AG04450 (cell line): Measurements from ENCODE around the gene OR5B21. TPM values are rescaled to one million over a fixed set of nuclear protein-coding genes. Genes with fewer than 3 reads are reported as not detected.

ENCODE experiments used
- CTCF ChIA-PET: fragments of 300-600, 350-600 bp; formaldehyde crosslinking; extraction: SDS; loops from one replicate; lab custom pipeline; 2022; ENCODE audit warnings: antibody characterized with exemption, inconsistent platforms; lab: Charles Lee
- POLR2A ChIA-PET: fragments of 350-600 bp; formaldehyde crosslinking; extraction: SDS; loops from one replicate; lab custom pipeline; 2021; ENCODE audit warnings: antibody characterized with exemption, inconsistent platforms; lab: Yijun Ruan, JAX
- DNase-seq: peaks from one replicate; pipeline ENCODE4 v3.0.0-alpha.2; 2011; ENCODE audit warnings: low read depth, low spot score
- H3K27ac ChIP-seq: one replicate; pipeline ENCODE4 v1.5.1; 2012; ENCODE audit warnings: low read depth, low read length, control low read depth
- H3K27me3 ChIP-seq: one replicate; pipeline ENCODE4 v1.6.0; 2012; ENCODE audit warnings: low read length; ENCODE audit not compliant: control insufficient read depth, insufficient read depth
- H3K4me3 ChIP-seq: 2 replicates; pipeline ENCODE4 v1.5.1; 2011; ENCODE audit warnings: mild to moderate bottlenecking, low read depth, low read length, control low read depth
- H3K9me3 ChIP-seq: 2 replicates; pipeline ENCODE4 v1.5.1; 2012; ENCODE audit warnings: low read length; ENCODE audit not compliant: control insufficient read depth, insufficient read depth
- polyA plus RNA-seq: library from polyadenylated mRNA; depleted of rRNA; stranded (reverse); fragments of >200 nt; gene quantifications from 2 replicates; pipeline ENCODE4 v1.2.3, GENCODE V29; 2011
- TF ChIP-seq, protein P1 (sequence below): IDR thresholded peaks from 2 replicates; pipeline ENCODE4 v1.5.1; 2011; ENCODE audit warnings: low read depth, low read length, control low read depth, inconsistent platforms

Gene OR5B21
- polyA plus RNA-seq, 1 experiment = not detected

DNA sequence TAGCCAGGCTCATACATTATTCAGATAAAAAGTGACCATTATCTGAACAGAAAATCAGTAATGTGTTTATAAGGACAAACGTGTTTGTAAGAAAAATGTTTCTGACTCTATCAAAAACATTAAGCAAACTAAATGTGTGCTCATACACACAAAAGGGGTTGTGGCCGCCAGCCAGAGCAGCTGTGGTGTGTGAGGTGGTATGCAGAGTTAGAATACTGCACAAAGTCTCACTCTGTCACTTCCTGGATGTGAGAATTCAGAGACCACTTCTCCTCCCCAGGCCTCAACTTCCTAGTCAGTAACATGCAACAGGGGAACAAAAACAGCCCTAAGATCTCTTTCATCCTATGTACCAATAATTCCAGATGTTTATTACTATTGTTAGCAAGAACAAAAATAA is 9.4 kb downstream of the OR5B21 start:
- H3K27me3 ChIP-seq = no peaks in the 10 kb centered on the region
- no peaks in the 10 kb centered on the region for H3K9me3 ChIP-seq
- no peak overlapping the region for H3K27ac ChIP-seq
- TF ChIP-seq, protein P1, sequence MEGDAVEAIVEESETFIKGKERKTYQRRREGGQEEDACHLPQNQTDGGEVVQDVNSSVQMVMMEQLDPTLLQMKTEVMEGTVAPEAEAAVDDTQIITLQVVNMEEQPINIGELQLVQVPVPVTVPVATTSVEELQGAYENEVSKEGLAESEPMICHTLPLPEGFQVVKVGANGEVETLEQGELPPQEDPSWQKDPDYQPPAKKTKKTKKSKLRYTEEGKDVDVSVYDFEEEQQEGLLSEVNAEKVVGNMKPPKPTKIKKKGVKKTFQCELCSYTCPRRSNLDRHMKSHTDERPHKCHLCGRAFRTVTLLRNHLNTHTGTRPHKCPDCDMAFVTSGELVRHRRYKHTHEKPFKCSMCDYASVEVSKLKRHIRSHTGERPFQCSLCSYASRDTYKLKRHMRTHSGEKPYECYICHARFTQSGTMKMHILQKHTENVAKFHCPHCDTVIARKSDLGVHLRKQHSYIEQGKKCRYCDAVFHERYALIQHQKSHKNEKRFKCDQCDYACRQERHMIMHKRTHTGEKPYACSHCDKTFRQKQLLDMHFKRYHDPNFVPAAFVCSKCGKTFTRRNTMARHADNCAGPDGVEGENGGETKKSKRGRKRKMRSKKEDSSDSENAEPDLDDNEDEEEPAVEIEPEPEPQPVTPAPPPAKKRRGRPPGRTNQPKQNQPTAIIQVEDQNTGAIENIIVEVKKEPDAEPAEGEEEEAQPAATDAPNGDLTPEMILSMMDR = no peak
- CTCF ChIA-PET = interaction anchor here (1.0 kb wide), 1 partner anchor 25 kb away, joined by 4 read pairs; no protein-coding TSS in a partner anchor
- DNase-seq = no peak
- H3K4me3 ChIP-seq = no peak overlapping the region
- POLR2A ChIA-PET = no interaction called here

DNA sequence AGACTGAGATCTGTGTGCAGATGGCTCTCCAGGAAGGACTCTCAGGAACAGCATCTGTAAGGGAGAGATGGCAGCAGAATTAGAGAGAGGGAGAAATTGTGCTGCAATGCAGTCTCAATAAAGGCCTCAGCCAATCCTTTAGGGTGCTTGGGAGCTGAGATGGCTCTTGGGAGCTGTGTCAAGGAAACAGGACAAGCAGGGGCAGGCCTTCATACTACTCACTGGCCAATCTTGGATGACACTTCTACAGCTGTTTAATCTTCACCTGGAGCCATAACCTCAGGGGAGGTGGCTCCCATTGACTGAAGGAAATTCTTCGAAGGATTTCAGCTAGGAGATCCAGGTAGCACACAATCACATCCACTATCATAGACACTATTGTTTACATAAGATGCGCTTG is 10.0 kb downstream of the OR5B21 start:
- no peak for DNase-seq
- Histone ChIP-seq H3K27me3 (no peaks in the 10 kb centered on the region), H3K9me3 (no peaks in the 10 kb centered on the region), H3K4me3 (no peak overlapping the region), H3K27ac (no peak overlapping the region)
- CTCF ChIA-PET = interaction anchor here (1.0 kb wide), 1 partner anchor 26 kb away, joined by 4 read pairs; no protein-coding TSS in a partner anchor
- POLR2A ChIA-PET = no interaction called here
- TF ChIP-seq, protein P1 = no peak

DNA sequence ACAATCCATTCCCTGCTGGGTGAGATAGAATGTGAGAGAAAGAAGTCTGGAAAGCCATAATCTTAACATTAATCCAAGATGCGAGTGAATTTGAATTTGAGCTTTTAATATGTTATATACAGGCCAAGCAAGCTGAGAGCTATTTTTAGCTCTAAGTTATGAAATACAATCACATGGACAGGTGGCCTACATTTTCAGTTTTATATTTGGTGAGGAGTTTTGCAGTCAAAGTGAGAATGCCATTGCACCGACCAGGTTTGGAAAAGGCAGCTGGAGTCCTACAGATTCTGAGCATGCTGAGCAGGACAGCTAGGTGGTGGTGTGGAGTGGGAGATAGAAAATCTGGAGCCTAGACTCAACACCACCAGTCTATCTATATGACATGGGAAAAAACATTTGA is 12.0 kb downstream of the OR5B21 start:
- no peak for DNase-seq
- Histone ChIP-seq H3K27ac (no peak overlapping the region), H3K4me3 (no peak overlapping the region), H3K9me3 (no peaks in the 10 kb centered on the region), H3K27me3 (no peaks in the 10 kb centered on the region)
- ChIA-PET POLR2A (interaction anchor here (1.2 kb wide), 1 partner anchor 177 kb away, joined by 3 read pairs; no protein-coding TSS in a partner anchor), CTCF (interaction anchor here (0.9 to 3.0 kb wide), 2 partner anchors 8 to 28 kb away, joined by 3 to 9 read pairs; no protein-coding TSS in a partner anchor)
- TF ChIP-seq, protein P1 = 0 out of 2 replicates have a peak, but pooled peaks have one; percentile 10

DNA sequence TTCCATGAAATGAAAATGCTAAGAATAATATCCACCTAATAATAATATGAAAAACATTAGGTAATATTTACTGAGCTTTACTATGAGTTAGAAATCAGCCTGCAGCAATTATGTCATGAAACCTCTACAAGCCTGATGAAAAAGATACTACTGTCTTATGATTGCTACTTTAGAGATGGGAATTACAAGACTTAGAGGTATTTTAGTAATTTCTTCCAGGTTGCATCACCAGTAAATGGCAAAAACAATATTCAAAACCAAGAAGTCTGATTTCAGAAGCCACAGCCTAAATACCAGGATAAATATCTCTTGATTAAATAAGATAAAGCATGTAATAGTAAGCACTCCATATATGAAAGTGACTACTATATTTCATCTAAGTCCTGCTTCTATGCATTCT is 13.8 kb downstream of the OR5B21 start:
- no peak overlapping the region for H3K27ac ChIP-seq
- no peaks in the 10 kb centered on the region for H3K9me3 ChIP-seq
- TF ChIP-seq, protein P1 = no peak
- DNase-seq = no peak
- no peak overlapping the region for H3K4me3 ChIP-seq
- POLR2A ChIA-PET = no interaction called here
- no peaks in the 10 kb centered on the region for H3K27me3 ChIP-seq
- CTCF ChIA-PET = interaction anchor here (3.0 kb wide), 1 partner anchor 30 kb away, joined by 9 read pairs; no protein-coding TSS in a partner anchor

DNA sequence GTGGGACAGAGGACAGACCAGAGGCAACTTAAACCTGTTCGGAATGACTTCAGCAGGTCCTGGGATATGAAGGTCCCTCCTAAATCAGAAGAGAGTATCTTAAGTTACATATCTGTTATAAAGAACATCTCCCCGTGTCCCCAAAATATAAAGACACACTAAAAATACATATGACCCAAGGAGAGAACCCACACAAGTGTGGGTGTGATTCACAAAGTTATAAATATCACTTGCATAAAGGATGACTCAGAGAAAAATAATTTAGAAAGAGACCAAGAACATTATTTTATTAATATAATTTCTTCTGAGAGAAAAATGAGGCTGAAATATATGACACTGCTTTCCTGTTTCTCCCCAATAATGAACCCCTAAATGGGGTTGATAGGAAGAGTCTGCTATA is 14.2 kb downstream of the OR5B21 start:
- no peak for DNase-seq
- Histone ChIP-seq H3K27ac (no peak overlapping the region), H3K9me3 (no peaks in the 10 kb centered on the region), H3K4me3 (no peak overlapping the region), H3K27me3 (no peaks in the 10 kb centered on the region)
- TF ChIP-seq, protein P1 = no peak
- POLR2A ChIA-PET = no interaction called here
- CTCF ChIA-PET = interaction anchor here (3.0 kb wide), 1 partner anchor 30 kb away, joined by 9 read pairs; no protein-coding TSS in a partner anchor
